ENCODE results near the gene ATP6V0E1. TPM values are rescaled to one million over a fixed set of nuclear protein-coding genes. Genes with fewer than 3 reads are reported as not detected.

Gene ATP6V0E1
- total and polyA plus RNA-seq, 2 experiments from 2014 or later = 75.9 to 250 TPM

DNA sequence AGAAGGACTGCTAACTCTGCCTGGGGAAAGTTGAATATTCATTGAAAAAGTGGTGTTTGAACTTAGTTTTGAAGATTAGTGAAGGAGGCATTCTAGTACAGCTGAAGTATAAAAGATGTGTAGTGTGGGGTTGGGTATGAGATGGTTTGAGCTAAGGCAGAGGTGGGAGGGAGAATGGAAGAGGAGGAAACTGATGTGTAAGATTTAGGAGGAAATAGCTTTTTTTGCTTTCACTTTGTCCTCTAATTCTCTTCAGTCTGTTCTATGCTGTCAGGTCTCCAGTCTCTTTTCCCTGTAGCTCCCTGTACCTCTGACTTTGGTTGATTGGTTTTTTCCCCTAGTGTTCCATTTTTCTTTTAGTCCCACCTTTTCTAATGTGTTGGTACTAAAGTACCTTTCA, 81.6 kb downstream of the ATP6V0E1 start:
- H3K27me3 Mint-ChIP-seq (ENCODE audit: insufficient read depth, low read depth, poor library complexity) = peaks cover 2% of the 10 kb centered on the region
- Histone ChIP-seq H2AFZ (no peak overlapping the region), H3K9me2 (ENCODE audit: insufficient read depth) (no peaks in the 10 kb centered on the region), H3F3A (replicated peaks; ENCODE audit: low read depth) (no peaks in the 10 kb centered on the region), H3K4me1 (ENCODE audit: insufficient read depth) (no peaks in the 10 kb centered on the region), H3K27me3 (ENCODE audit: insufficient read depth) (no peaks in the 10 kb centered on the region), H3K79me2 (replicated peaks; ENCODE audit: insufficient read depth) (no peaks in the 10 kb centered on the region), H3K4me3 (no peak overlapping the region), H4K20me1 (replicated peaks; ENCODE audit: insufficient read depth) (no peaks in the 10 kb centered on the region), H3K4me2 (no peak overlapping the region), H3K36me3 (ENCODE audit: insufficient read depth) (no peaks in the 10 kb centered on the region), H3K27ac (ENCODE audit: low read depth) (no peak overlapping the region)
- no peaks in the 10 kb centered on the region for H3K36me3 Mint-ChIP-seq (ENCODE audit: low read depth)
- ATAC-seq (no peak), DNase-seq (ENCODE audit: low spot score) (no peak)
- TF ChIP-seq POLR2AphosphoS5 (IDR thresholded peaks at IDR 0.05; ENCODE audit: low read depth) (no peak), JUNB (IDR thresholded peaks at IDR 0.05; ENCODE audit: unreplicated experiment) (no peak)
- H3K9me3 Mint-ChIP-seq = no peaks in the 10 kb centered on the region
- H3K4me1 Mint-ChIP-seq = no peaks in the 10 kb centered on the region
- H3K4me3 Mint-ChIP-seq = no peak overlapping the region
- no peak overlapping the region for H3K27ac Mint-ChIP-seq

DNA sequence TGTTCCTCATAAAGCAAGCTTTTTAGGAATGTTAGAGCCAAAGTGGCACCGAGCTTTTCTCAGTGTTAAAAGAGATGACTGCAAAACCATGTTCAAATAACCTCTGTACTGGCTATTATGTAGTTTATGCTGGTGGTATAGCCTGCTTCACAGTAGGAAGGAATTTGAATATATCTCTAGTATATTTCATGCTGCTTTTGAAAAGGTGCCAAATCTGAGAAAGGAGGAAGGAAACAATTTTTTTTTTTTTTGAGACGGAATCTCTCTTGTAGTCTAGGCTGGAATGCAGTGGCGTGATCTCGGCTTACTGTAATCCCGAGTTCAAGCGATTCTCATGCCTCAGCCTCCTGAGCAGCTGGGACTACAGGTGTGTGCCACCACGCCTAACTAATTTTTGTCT, 86.1 kb downstream of the ATP6V0E1 start:
- no peaks in the 10 kb centered on the region for H3K36me3 Mint-ChIP-seq (ENCODE audit: low read depth)

DNA sequence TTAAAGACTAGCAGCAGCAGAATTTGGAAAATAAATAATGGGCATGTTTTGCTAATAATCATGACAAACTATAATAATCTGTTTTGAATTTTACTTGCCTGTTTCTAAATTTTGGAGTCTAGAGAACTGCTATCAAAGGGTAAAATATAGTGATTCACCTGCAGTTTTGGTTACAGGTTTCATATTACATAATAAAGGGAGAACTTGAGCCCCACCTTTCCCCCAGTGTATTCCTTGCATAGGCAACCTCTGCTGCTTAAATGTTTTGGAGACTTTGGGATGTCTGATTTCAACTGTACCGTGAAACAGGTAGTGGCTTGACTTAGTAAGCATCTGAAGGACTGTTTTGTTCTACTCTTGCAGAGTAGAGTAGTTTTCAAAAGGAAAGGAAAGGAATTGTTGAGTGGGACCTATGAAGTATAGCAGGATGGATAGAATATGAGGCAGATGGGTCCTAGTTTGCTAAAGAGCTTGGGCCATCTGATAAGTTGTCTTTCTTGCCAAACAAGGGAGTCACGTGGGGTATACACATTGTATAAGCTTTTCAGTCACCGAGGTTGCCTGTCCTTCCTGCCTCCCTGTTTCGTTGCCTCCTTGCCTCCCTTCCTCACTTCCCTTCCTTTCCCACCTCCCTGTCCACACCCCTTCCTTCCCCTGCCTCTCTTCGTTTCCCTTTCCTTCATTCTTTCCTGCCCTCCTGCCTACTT, 91.7 kb downstream of the ATP6V0E1 start:
- no peaks in the 10 kb centered on the region for H3K9me3 Mint-ChIP-seq
- H3K4me2 ChIP-seq = no peak overlapping the region
- no peak overlapping the region for H3K27ac Mint-ChIP-seq
- no peak overlapping the region for H3K4me3 Mint-ChIP-seq
- H2AFZ ChIP-seq = no peak overlapping the region
- no peak overlapping the region for H3K4me3 ChIP-seq
- H3K36me3 Mint-ChIP-seq (ENCODE audit: low read depth) = no peaks in the 10 kb centered on the region
- H3K4me1 Mint-ChIP-seq = no peaks in the 10 kb centered on the region
- DNase-seq (ENCODE audit: low spot score) (no peak), ATAC-seq (no peak)
- no peaks in the 10 kb centered on the region for H3K27me3 Mint-ChIP-seq (ENCODE audit: insufficient read depth, low read depth, poor library complexity)
- H4K20me1 ChIP-seq (replicated peaks; ENCODE audit: insufficient read depth) = no peaks in the 10 kb centered on the region
- TF ChIP-seq, protein P1, sequence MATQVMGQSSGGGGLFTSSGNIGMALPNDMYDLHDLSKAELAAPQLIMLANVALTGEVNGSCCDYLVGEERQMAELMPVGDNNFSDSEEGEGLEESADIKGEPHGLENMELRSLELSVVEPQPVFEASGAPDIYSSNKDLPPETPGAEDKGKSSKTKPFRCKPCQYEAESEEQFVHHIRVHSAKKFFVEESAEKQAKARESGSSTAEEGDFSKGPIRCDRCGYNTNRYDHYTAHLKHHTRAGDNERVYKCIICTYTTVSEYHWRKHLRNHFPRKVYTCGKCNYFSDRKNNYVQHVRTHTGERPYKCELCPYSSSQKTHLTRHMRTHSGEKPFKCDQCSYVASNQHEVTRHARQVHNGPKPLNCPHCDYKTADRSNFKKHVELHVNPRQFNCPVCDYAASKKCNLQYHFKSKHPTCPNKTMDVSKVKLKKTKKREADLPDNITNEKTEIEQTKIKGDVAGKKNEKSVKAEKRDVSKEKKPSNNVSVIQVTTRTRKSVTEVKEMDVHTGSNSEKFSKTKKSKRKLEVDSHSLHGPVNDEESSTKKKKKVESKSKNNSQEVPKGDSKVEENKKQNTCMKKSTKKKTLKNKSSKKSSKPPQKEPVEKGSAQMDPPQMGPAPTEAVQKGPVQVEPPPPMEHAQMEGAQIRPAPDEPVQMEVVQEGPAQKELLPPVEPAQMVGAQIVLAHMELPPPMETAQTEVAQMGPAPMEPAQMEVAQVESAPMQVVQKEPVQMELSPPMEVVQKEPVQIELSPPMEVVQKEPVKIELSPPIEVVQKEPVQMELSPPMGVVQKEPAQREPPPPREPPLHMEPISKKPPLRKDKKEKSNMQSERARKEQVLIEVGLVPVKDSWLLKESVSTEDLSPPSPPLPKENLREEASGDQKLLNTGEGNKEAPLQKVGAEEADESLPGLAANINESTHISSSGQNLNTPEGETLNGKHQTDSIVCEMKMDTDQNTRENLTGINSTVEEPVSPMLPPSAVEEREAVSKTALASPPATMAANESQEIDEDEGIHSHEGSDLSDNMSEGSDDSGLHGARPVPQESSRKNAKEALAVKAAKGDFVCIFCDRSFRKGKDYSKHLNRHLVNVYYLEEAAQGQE (IDR thresholded peaks at IDR 0.05; ENCODE audit: unreplicated experiment) = no peak
- TF ChIP-seq EZH2 (IDR thresholded peaks at IDR 0.05; ENCODE audit: low read depth, unreplicated experiment) = no peak
- TF ChIP-seq STAT1 (IDR thresholded peaks at IDR 0.05; ENCODE audit: unreplicated experiment) = no peak
- no peak for TF ChIP-seq NANOG (IDR thresholded peaks at IDR 0.05; ENCODE audit: borderline replicate concordance)
- TF ChIP-seq CREB1 (CRISPR knock-in tag; IDR thresholded peaks at IDR 0.05; ENCODE audit: low read depth) = no peak
- TF ChIP-seq EZH2phosphoT487 (IDR thresholded peaks at IDR 0.05; ENCODE audit: unreplicated experiment) = no peak
- H3K27ac ChIP-seq (ENCODE audit: low read depth) = no peak overlapping the region
- H3K27me3 ChIP-seq (ENCODE audit: insufficient read depth) = no peaks in the 10 kb centered on the region
- no peaks in the 10 kb centered on the region for H3K36me3 ChIP-seq (ENCODE audit: insufficient read depth)
- H3K79me2 ChIP-seq (replicated peaks; ENCODE audit: insufficient read depth) = no peaks in the 10 kb centered on the region
- no peaks in the 10 kb centered on the region for H3F3A ChIP-seq (replicated peaks; ENCODE audit: low read depth)
- no peaks in the 10 kb centered on the region for H3K4me1 ChIP-seq (ENCODE audit: insufficient read depth)
- H3K9me2 ChIP-seq (ENCODE audit: insufficient read depth) = no peaks in the 10 kb centered on the region

More for the DNA sequence above, 86.1 kb downstream of the ATP6V0E1 start:
- H3K4me3 ChIP-seq = no peak overlapping the region
- Mint-ChIP-seq H3K27me3 (ENCODE audit: insufficient read depth, low read depth, poor library complexity) (no peaks in the 10 kb centered on the region), H3K9me3 (no peaks in the 10 kb centered on the region), H3K27ac (no peak overlapping the region), H3K4me3 (no peak overlapping the region), H3K4me1 (no peaks in the 10 kb centered on the region)
- H3K27ac ChIP-seq (ENCODE audit: low read depth) = no peak overlapping the region
- no peaks in the 10 kb centered on the region for H3K36me3 ChIP-seq (ENCODE audit: insufficient read depth)
- no peaks in the 10 kb centered on the region for H3F3A ChIP-seq (replicated peaks; ENCODE audit: low read depth)
- no peaks in the 10 kb centered on the region for H4K20me1 ChIP-seq (replicated peaks; ENCODE audit: insufficient read depth)
- no peak overlapping the region for H2AFZ ChIP-seq
- H3K4me2 ChIP-seq = no peak overlapping the region
- ATAC-seq = no peak
- H3K4me1 ChIP-seq (ENCODE audit: insufficient read depth) = no peaks in the 10 kb centered on the region
- DNase-seq (ENCODE audit: low spot score) = no peak
- no peak for TF ChIP-seq JUNB (IDR thresholded peaks at IDR 0.05; ENCODE audit: unreplicated experiment)
- no peak for TF ChIP-seq STAT1 (IDR thresholded peaks at IDR 0.05; ENCODE audit: unreplicated experiment)
- no peak for TF ChIP-seq NANOG (IDR thresholded peaks at IDR 0.05; ENCODE audit: borderline replicate concordance)
- TF ChIP-seq EZH2phosphoT487 (IDR thresholded peaks at IDR 0.05; ENCODE audit: unreplicated experiment) = no peak
- no peak for TF ChIP-seq ZNF331 (CRISPR knock-in tag; IDR thresholded peaks at IDR 0.05; ENCODE audit: low read depth)
- no peaks in the 10 kb centered on the region for H3K27me3 ChIP-seq (ENCODE audit: insufficient read depth)
- no peaks in the 10 kb centered on the region for H3K79me2 ChIP-seq (replicated peaks; ENCODE audit: insufficient read depth)
- H3K9me2 ChIP-seq (ENCODE audit: insufficient read depth) = no peaks in the 10 kb centered on the region

Measured in GM23338 (cell line).